HTERT RPE-1 (cell line): ENCODE data around the gene DEF6.

Experiments
- in situ Hi-C: fragments of 300-500 bp; cut with MboI; formaldehyde crosslinking; loops from 4 replicates; pipeline ENCODE4 v1.14.3; 2020; ENCODE audit warnings: low sequenced_read_pairs

DEF6 gene

GRCh38 chr6:35297601-35298481 lies at the start of gene DEF6:
DEF6 (plus strand) TSS chr6:35297818; CDS start chr6:35297857, 39 bp downstream.
- in situ Hi-C loops: no loop called here

- in situ Hi-C loops: no loop called here
Observed at GRCh38 chr6:35248300-35248699, 49.3 kb upstream of the DEF6 start.

GRCh38 chr6:35248965-35249364 lies 48.7 kb upstream of the DEF6 start:
- in situ Hi-C loops: no loop called here

GRCh38 chr6:35251949-35252348 lies 45.7 kb upstream of the DEF6 start:
- in situ Hi-C loops: no loop called here

GRCh38 chr6:35253249-35253648 lies 44.4 kb upstream of the DEF6 start:
- in situ Hi-C loops: no loop called here

- in situ Hi-C loops: no loop called here
Observed at GRCh38 chr6:35258336-35258735, 39.3 kb upstream of the DEF6 start.

GRCh38 chr6:35258858-35259193 lies 38.8 kb upstream of the DEF6 start:
- in situ Hi-C loops: no loop called here

GRCh38 chr6:35259194-35259947 lies 38.2 kb upstream of the DEF6 start, which contains the start of gene ZNF76:
ZNF76 (plus strand) TSS chr6:35259735; CDS start chr6:35281152, 21,417 bp downstream.
- in situ Hi-C loops: no loop called here

- in situ Hi-C loops: no loop called here
Observed at GRCh38 chr6:35259948-35260590, 37.5 kb upstream of the DEF6 start.

GRCh38 chr6:35260591-35261570 lies 36.7 kb upstream of the DEF6 start:
- in situ Hi-C loops: no loop called here

GRCh38 chr6:35262596-35262995 lies 35.0 kb upstream of the DEF6 start:
- in situ Hi-C loops: no loop called here

GRCh38 chr6:35264550-35265274 lies 32.9 kb upstream of the DEF6 start:
- in situ Hi-C loops: no loop called here

GRCh38 chr6:35265523-35265922 lies 32.1 kb upstream of the DEF6 start:
- in situ Hi-C loops: no loop called here

- in situ Hi-C loops: no loop called here
Observed at GRCh38 chr6:35267446-35267845, 30.2 kb upstream of the DEF6 start.

GRCh38 chr6:35267897-35268296 lies 29.7 kb upstream of the DEF6 start:
- in situ Hi-C loops: no loop called here

- in situ Hi-C loops: no loop called here
Observed at GRCh38 chr6:35272005-35272404, 25.6 kb upstream of the DEF6 start.

GRCh38 chr6:35273822-35274559 lies 23.6 kb upstream of the DEF6 start:
- in situ Hi-C loops: no loop called here

GRCh38 chr6:35275744-35276260 lies 21.8 kb upstream of the DEF6 start:
- in situ Hi-C loops: no loop called here

GRCh38 chr6:35278708-35279107 lies 18.9 kb upstream of the DEF6 start:
- in situ Hi-C loops: no loop called here
